Smooth muscle cell (in vitro differentiated cells): ENCODE data around the gene PBX4. TPM values are rescaled to one million over a fixed set of nuclear protein-coding genes. Genes with fewer than 3 reads are reported as not detected.
A peak's percentile ranks its signal among the peaks of the same experiment; 100 is the strongest.

Experiments
- DNase-seq: peaks from one replicate; lab custom pipeline; 2025; ENCODE audit not compliant: unreplicated experiment; lab: John Stamatoyannopoulos, UW
- H2AFZ ChIP-seq: fragments of 200-600 bp; sonication (generic); 2 replicates; pipeline ENCODE4 v1.6.0; 2016; ENCODE audit warnings: antibody characterized with exemption, low read depth, mild to moderate bottlenecking
- H3F3A ChIP-seq: fragments of 200-600 bp; sonication (generic); 2 replicates; pipeline ENCODE4 v1.6.0; 2017; ENCODE audit warnings: antibody characterized with exemption, low read depth
- H3K27ac ChIP-seq: fragments of 200-600 bp; sonication (generic); 2 replicates; pipeline ENCODE4 v1.5.1; 2016; ENCODE audit warnings: low read depth, mild to moderate bottlenecking
- H3K27me3 ChIP-seq: fragments of 200-600 bp; sonication (generic); 2 replicates; pipeline ENCODE4 v1.6.1; 2016; ENCODE audit warnings: low read depth, mild to moderate bottlenecking
- H3K36me3 ChIP-seq: fragments of 200-600 bp; sonication (generic); 2 replicates; pipeline ENCODE4 v1.5.1; 2016; ENCODE audit warnings: low read depth
- H3K4me1 ChIP-seq: fragments of 200-600 bp; sonication (generic); 2 replicates; pipeline ENCODE4 v1.5.1; 2016; ENCODE audit warnings: low read depth
- H3K4me2 ChIP-seq: fragments of 200-600 bp; sonication (generic); 2 replicates; pipeline ENCODE4 v1.6.0; 2016; ENCODE audit warnings: mild to moderate bottlenecking
- H3K4me3 ChIP-seq: fragments of 200-600 bp; sonication (generic); 2 replicates; pipeline ENCODE4 v1.5.1; 2016; ENCODE audit warnings: mild to moderate bottlenecking
- H3K79me2 ChIP-seq: fragments of 200-600 bp; sonication (generic); 2 replicates; pipeline ENCODE4 v1.6.0; 2016; ENCODE audit warnings: low read depth, mild to moderate bottlenecking
- H3K9ac ChIP-seq: fragments of 200-600 bp; sonication (generic); 2 replicates; pipeline ENCODE4 v1.6.0; 2016; ENCODE audit warnings: low read depth
- H3K9me3 ChIP-seq: fragments of 200-600 bp; sonication (generic); replicated peaks from 2 replicates; pipeline ENCODE4 v1.5.1; 2016; ENCODE audit warnings: low read depth
- H4K20me1 ChIP-seq: fragments of 200-600 bp; sonication (generic); 2 replicates; pipeline ENCODE4 v1.6.0; 2016; ENCODE audit warnings: low read depth
- CTCF ChIP-seq: fragments of 200-600 bp; sonication (generic); IDR thresholded peaks from 2 replicates; pipeline ENCODE4 v1.5.1; 2017; ENCODE audit warnings: borderline replicate concordance, mild to moderate bottlenecking, antibody characterized with exemption; ENCODE audit not compliant: insufficient read depth, poor library complexity, severe bottlenecking
- WGBS: methylation state at CpG from one replicate; pipeline ENCODE4 v1.1.7; 2016; ENCODE audit warnings: low lambda C conversion rate; 5-methylcytosine and 5-hydroxymethylcytosine counted together
- polyA plus RNA-seq: library from polyadenylated mRNA; unstranded; fragments of >200 nt; fragmentation: Nextera tagmentation; extraction: Ambion mirVana; gene quantifications from 2 replicates; pipeline ENCODE4 v1.2.1, GENCODE V29; 2016
- total RNA-seq: library from RNA; depleted of rRNA; stranded (reverse); fragments of >200 nt; gene quantifications from 2 replicates; pipeline ENCODE4 v1.2.3, GENCODE V29; 2014

The PBX4 gene
- total and polyA plus RNA-seq, 2 experiments from 2014 or later, result 1.7 to 2.5 TPM

GRCh38 chr19:19558055-19558454 lies 60.4 kb downstream of the PBX4 start:
- WGBS, result 89% methylated on average over 12 of the region's 15 CpGs
- no peaks in the 10 kb centered on the region for H3K4me1 ChIP-seq
- no peaks in the 10 kb centered on the region for H4K20me1 ChIP-seq
- no peak overlapping the region for H3K4me3 ChIP-seq
- H3K27ac ChIP-seq, result no peak overlapping the region
- DNase-seq, result no peak
- no peaks in the 10 kb centered on the region for H3K36me3 ChIP-seq
- no peaks in the 10 kb centered on the region for H3K79me2 ChIP-seq
- no peak overlapping the region for H3K9ac ChIP-seq
- TF ChIP-seq CTCF, result no peak
- H2AFZ ChIP-seq, result no peak overlapping the region
- no peak overlapping the region for H3K4me2 ChIP-seq
- H3K9me3 ChIP-seq, result no peaks in the 10 kb centered on the region
- no peaks in the 10 kb centered on the region for H3F3A ChIP-seq
- no peaks in the 10 kb centered on the region for H3K27me3 ChIP-seq

GRCh38 chr19:19554074-19555023 lies 64.1 kb downstream of the PBX4 start:
- no peak overlapping the region for H2AFZ ChIP-seq
- H4K20me1 ChIP-seq, result no peaks in the 10 kb centered on the region
- no peaks in the 10 kb centered on the region for H3F3A ChIP-seq
- H3K9me3 ChIP-seq, result no peaks in the 10 kb centered on the region
- peak; percentile 9 for DNase-seq
- H3K4me3 ChIP-seq, result no peak overlapping the region
- 77% methylated on average over 29 of the region's 34 CpGs for WGBS
- H3K9ac ChIP-seq, result no peak overlapping the region
- no peaks in the 10 kb centered on the region for H3K27me3 ChIP-seq
- peaks cover 3% of the 10 kb centered on the region for H3K4me1 ChIP-seq
- H3K36me3 ChIP-seq, result no peaks in the 10 kb centered on the region
- H3K27ac ChIP-seq, result no peak overlapping the region
- peak; percentile 69 for TF ChIP-seq CTCF
- H3K79me2 ChIP-seq, result no peaks in the 10 kb centered on the region
- H3K4me2 ChIP-seq, result no peak overlapping the region

- no peak for TF ChIP-seq CTCF
- Histone ChIP-seq H2AFZ (no peak overlapping the region), H3K36me3 (no peaks in the 10 kb centered on the region), H3K79me2 (no peaks in the 10 kb centered on the region), H3K27me3 (no peaks in the 10 kb centered on the region), H3K9ac (no peak overlapping the region), H3F3A (no peaks in the 10 kb centered on the region), H3K4me1 (peaks cover 6% of the 10 kb centered on the region), H3K27ac (no peak overlapping the region), H4K20me1 (no peaks in the 10 kb centered on the region), H3K4me3 (no peak overlapping the region), H3K4me2 (no peak overlapping the region), H3K9me3 (no peaks in the 10 kb centered on the region)
- 93% methylated on average over 10 of the region's 10 CpGs for WGBS
- no peak for DNase-seq
Measured at GRCh38 chr19:19553670-19554069, 64.8 kb downstream of the PBX4 start.

- Histone ChIP-seq H3K4me2 (no peak overlapping the region), H2AFZ (no peak overlapping the region), H3K27ac (no peak overlapping the region), H3K27me3 (no peaks in the 10 kb centered on the region), H3K4me3 (no peak overlapping the region), H3F3A (no peaks in the 10 kb centered on the region), H4K20me1 (no peaks in the 10 kb centered on the region), H3K9me3 (no peaks in the 10 kb centered on the region), H3K9ac (no peak overlapping the region), H3K79me2 (no peaks in the 10 kb centered on the region), H3K36me3 (no peaks in the 10 kb centered on the region), H3K4me1 (peaks cover 12% of the 10 kb centered on the region)
- DNase-seq, result no peak
- peak; percentile 60 for TF ChIP-seq CTCF
- 61% methylated on average over 6 of the region's 6 CpGs for WGBS
Measured at GRCh38 chr19:19552798-19553197, 65.7 kb downstream of the PBX4 start.
